ENCODE results near the gene SEMA5A.
"Not testable (repeated sequence)": the region's sequence is repeated elsewhere in the genome, so short reads cannot be mapped to it uniquely, and the experiment has no call there.

Gene SEMA5A

DNA sequence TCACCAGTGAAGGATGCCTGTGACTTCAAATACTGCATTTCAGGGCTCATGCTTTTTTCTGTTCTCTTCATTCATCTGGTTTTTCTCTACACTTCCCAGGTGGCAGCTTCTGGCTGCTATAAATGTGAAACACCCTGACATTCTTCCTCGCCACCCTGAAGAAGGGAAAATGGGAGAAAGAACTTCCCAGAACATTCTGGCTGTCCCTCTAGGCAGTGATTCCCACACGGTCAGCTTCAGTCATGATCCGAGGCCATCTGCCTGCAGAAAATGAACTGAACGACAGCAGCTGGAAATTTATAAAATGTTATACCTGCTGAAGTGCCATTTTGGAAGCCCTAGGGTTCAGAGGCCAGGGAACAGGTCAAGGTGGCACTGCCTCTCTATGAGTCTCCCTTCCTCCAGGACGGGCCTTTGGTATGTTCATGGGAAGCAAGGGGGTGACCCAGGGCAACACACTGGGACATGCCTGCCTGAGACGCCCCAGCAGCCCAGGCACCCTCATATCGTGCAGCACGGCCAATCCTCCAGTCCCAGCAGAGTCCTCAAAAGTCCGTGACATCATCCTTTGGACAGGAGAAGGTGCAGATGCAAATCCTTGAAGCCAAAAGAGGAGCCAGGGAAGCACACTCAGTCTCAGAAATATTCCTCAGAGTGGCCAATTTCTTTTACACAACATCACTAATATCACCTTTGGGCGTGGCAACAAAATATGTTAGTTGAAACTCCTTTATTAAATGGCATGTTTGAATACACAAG, 107.1 kb downstream of the SEMA5A start:
- no peak for DNase-seq (ENCODE audit: low read depth)

DNA sequence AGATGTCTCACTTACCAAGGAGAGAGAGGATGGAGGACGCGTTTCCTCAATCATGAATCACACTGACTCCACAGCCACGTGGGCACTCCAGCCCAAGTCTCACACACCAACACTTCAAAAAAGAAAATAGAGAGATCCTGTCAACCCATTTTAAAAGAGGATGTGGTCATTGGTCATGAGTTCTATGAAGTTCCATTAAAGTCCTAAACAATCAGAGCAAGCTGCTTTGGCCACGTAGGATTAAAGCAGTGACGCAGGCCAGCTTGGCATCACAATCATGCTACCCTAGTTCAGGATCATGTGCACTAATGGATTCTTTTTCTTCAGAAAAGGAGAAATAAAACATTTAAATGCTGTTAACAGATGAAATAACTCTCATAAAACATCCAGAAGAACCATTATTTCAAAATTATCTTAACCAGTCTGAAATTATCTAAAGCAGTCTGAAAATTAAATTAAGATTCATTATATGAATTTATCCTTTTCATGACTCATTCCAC, 108.1 kb downstream of the SEMA5A start:
- peak; percentile 93 for DNase-seq (ENCODE audit: low read depth)

DNA sequence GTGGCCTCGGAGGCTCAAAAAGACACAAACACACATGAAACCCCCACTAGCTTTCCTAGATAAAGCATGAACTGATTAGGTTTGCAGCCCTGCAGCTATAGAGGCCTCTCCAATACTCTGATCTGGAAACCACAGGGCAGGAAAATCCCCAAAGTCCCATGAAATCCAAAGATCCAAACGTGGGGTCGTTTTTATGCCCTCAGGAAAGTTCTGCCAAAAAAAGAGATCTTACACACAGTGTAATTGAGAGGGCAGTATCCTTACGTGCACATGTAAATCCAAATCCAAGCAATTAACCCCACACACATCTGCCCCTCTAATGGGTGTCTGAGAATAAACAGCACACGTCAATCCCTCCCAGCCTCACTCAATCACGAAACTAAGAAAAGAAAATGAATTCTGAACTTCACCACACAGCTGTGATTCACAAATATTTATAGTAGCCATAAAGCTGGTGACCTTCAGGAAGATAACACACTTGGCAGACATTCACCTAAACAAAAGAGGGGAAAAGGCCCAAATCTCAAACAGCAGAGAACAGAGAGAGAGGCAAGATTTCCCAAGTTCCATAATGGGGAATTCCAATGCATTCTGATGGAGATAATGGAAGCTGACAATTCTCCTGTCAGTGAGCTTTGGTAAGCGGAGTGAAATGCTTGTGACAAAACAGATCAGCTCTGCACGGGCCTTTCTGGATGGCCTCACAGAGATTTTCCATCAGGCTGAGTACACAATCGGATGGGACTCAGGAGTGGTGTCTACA, 114.2 kb downstream of the SEMA5A start:
- DNase-seq (ENCODE audit: low read depth), result no peak

DNA sequence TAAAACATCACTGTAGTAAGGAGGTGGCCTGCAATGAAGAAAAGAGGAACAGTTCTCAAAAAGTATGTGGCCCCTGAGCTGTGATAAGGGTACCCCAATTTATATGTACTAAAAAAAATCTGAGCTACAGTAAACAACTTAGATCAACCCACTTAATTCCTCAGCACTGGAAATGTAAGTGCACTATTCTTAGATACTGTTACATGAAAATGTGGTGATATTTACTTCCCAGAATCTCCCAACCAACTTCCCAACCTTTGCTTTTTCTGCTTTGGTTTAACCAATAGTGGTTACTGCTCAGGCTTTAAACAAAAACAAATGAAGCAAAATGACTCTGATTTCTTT, 114.8 kb downstream of the SEMA5A start:
- DNase-seq (ENCODE audit: low read depth), result no peak

DNA sequence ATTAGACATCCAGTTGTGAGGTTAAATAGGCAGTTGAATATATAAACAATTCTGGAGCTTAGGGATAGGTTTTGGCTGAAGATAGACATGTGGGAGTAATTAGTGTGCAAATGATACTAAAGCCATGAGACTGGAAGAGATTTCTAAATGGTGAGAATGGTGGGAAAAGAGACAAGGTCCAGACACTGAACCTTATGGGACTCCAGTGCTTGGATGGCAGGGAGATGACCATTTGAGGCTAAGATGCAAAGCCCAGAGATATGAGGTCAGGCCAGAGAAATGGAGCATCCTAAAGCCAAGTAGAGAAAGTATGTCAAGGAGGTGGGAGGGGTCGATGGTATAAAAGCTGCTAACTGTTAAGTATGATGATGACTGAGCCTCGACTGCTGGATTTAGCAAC, 115.6 kb downstream of the SEMA5A start:
- DNase-seq (ENCODE audit: low read depth), result no peak

DNA sequence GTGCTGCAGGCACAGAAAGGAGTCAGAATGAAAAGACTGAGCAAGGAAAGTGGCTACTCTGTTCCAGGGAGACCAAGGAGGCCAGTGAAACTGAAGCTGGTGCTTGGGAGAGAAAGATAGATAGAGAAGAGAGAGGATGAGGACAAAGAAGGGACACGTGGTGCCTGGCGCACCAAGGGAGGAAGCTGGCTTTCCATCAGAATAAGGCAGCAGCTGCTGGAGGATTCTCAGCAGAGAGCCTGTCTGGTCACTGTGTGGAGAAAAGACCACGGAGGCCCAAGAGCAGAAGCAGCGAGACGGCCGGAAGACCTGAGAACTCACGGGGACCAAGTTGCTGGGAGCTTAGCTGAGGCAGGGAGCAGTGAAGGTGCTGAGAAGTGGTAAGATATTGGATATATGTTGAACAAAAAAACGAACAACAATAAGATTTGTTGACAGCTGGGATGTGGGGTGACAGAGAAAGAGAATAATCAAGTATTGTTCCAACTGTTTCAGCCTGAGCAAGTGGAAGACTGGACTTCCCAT, 116.1 kb downstream of the SEMA5A start:
- DNase-seq (ENCODE audit: low read depth), result no peak

DNA sequence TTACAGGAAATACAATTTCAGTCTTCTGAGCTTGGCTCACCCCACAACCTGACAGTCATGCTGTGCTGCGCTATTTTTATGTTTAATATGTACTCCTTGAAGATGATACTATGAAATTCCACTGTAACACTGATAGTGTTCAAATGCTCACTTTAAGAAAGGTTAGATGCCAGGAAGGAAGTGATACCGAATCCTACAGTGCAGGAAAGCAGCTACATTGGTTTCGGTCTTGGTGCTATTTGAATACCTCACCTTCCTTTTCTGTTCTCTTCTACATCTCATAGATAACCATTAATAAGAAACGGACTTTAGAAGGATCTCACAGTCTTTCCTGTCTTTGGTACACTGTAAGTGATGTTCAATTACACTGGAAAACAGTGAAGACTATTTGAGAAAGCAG, 117.6 kb downstream of the SEMA5A start:
- no peak for DNase-seq (ENCODE audit: low read depth)

DNA sequence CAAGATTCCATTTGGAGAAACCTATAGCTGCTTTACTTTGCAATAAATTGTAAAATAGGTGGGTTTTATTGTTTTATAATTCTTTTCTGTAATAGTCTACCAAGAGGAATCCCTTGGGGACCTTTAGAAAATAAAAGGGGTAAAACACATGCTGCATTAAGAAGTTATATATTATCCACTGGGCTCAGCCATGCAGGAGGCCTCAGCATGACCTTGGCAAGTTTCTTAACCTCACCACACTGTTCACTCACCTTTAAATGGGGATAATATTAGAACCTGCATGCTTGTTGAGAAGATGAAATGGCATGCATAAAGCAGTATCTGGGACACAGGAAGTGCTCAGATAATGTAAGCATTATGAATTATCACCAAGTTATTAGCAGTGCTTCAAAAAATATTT, 120.2 kb downstream of the SEMA5A start:
- DNase-seq (ENCODE audit: low read depth), result no peak

DNA sequence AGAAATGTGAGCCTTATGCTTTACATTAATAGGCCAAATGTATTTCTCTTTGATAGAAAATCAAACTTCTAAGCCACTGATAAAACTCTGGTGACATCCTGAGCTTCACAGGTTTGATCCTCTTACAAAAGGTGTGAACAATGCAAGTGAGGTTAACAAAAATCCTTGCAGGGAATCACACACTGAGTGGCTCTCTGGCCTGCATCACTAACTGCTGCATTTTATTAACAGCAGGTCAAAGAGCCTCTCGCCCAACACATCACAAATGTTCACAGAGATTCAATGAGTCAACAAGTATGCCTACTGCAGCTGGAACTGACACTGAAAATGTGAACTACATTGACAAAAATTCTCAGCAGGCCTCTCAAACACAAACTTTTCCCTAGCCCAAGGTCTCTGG, 122.3 kb downstream of the SEMA5A start:
- DNase-seq (ENCODE audit: low read depth), result no peak

DNA sequence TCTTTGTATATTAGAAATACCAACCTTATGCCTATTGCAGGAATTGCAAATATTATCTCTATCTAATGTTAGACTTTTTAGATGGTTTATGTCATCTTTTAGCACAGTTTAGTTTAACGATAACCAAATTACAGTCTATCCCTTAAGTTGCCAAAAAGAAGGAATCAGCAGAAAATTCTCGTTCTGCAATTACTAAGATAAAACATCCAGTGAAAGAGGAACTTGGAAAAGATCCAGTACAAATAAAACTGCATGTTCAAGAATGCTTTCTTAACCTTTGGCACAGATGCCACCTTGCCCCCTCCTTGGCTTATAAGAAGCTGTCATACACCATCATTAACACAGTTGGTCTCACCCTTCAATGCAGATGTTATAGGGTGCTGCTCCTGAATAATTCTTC, 124.0 kb downstream of the SEMA5A start:
- no peak for DNase-seq (ENCODE audit: low read depth)

DNA sequence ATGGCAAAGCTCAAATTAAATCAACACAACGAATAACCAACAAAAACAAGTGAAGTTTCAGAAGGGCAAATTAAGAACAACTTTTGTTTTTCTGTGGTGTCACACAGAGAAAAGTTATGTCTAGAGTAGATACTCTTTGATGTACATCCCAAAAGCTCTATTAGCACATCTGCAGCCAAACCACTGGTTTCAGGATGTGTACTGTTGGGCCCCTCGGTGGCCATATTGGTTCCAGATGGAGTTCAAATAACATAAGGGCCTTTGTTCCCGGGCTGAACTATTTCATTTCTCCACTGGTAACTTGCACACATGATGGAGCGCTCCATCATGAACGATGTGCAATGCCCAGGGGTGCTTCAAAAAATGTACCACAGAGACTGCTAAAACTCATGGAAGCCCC, 126.1 kb downstream of the SEMA5A start:
- DNase-seq (ENCODE audit: low read depth), result no peak

DNA sequence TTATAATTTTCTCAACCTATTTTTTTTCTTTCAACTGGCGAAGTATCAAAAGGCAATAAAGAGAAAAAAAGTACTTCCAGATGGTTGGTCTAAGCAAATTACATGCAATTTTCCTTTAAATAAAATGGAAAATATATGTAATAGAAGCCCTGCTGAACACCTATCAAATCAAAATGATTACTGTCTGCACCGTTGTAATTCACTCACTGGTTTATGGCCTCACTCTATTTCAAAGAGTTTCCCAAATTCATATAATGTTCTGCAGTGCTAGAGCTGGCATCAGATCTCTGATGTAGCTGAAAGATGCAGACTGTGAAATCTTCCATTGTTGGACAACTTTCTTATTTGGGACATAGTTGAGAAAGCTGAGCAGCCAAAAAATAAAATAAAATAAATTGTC, 130.3 kb downstream of the SEMA5A start:
- DNase-seq (ENCODE audit: low read depth), result no peak

DNA sequence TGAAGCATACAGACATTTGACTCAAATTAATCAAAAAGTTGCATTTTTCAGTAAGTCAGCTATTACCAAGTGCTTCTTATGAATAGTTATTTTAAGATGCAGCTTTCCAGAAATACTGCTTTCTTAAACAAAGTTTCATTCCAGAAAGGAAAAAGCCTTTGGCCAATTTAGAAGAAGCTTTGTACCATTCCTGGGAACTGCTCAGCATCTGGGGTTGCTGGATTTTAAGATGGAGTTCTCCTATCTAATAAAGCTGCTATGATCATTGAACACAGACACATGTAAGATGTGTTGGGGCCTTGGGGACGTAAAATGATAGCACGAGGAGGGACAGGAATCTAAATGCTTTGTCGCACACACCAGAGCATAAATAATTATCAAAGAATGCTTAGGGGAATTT, 130.8 kb downstream of the SEMA5A start:
- DNase-seq (ENCODE audit: low read depth), result no peak

DNA sequence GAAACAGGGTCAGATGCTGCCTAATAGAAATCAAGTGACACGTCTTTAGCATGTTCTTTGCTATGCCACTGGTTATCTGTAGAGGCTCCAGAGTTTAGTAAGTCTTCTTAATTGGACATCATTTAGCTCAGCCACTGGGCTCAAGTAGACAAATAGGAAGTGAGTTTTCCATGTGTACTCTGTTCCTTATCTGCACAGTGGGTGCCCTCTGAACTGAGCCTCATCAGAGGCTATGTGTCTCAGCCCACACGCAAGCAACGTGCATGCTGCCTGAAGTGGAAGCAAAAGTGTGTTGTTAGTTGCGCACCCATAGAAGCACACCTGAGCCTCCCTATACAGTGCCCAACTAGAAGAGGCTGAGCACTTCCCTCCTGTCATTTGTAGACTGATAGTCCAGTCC, 134.7 kb downstream of the SEMA5A start:
- no peak for DNase-seq (ENCODE audit: low read depth)

DNA sequence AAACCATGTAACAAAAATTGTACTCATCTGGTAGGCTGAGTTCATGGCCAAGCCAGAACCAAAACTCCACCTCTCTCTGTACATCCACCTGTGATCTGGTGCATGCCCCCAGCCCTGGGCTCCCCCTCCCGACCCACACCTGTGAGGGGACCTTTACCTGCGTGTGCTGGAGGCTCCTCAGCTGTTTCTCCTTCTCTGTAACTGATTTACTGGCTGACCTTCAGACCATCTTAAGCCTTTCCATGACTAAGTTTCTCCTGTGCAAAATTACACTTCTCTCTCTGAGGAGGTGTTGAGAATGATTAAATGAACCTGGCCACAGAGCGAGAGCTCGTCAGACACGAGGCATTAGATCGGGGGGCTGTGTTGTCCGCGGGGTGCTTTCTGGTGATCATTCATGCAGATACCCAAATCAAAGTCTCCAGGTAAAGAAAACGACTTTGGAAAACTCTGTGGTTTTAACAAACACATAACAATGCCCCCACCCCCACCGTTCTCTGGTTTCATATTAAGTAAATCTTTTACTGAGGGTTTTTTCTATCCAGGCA, 136.4 kb downstream of the SEMA5A start:
- DNase-seq (ENCODE audit: low read depth), result no peak

DNA sequence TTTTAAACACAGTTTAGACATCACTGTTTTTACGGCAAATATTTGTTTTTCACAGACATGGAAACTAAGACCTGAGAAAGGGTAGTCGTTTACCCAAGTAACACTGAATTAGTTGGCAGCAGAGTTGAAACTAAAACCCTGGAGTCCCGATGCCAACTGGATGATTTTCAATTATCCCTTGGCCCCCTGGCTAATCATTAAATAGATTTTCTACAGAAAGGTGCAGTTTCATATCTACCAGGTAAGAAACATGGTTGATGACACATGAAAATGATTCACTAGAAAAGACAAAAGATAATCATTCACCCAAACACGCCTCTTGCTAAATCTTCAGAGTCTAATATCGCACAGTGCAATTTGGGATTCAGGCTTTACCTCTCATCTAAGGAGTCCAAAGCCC, 136.9 kb downstream of the SEMA5A start:
- DNase-seq (ENCODE audit: low read depth), result no peak

DNA sequence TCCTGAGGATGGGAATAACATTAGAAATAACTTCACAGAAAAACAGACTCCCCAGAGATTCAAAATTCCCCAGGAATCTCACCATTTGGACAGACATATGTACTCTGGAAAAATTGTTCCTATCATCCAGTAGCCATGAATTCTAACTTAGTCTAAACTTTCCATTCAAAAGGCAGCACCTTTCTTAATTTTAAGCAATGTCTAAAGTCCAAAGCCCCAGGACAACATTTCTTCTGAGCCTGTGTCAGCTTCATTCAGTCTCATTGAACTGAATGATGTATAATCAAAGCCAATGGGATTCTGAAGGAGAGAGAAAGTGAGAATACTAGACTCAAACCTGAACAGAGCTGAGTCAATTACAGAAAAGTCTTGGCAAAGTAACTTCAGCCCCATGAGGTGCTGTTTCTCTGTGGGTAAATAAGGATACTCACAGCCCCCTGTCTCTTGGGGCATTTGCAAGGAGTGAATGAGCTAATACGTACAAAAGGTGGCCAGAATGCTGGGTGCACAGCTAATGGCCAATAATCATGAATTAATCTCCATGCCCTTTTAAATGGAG, 140.6 kb downstream of the SEMA5A start:
- no peak for DNase-seq (ENCODE audit: low read depth)

DNA sequence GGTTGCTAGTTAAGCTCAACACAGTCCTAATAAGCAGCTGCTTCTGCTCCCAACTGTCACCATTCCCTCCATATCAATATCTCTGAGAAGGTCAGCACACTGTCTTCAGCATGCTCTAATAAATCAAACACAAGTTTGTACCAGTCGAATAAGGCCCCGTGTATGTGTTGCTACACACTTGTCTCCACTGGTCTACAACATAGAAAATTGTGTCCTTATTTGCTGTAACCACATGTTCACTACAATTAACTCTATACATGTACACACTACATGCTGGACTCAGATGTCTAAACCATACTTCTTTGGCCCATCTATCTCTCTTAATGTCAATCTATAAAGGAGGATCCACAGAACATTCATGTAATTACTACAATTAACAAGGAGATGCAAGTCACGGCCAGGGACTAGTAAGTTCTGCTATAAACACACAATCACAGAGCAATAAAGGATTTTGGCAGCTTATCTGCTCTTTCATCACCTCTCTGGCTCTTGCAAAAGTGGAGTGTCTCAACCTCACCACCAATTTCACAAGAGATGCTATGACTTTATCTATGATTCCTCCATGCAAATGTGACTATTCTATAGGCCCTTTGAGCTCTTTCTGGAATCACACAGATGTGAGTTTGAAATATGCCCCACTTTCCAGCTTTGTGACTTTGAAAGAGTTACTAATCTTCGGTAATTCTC, 143.9 kb downstream of the SEMA5A start:
- DNase-seq (ENCODE audit: low read depth), result peak; percentile 14

DNA sequence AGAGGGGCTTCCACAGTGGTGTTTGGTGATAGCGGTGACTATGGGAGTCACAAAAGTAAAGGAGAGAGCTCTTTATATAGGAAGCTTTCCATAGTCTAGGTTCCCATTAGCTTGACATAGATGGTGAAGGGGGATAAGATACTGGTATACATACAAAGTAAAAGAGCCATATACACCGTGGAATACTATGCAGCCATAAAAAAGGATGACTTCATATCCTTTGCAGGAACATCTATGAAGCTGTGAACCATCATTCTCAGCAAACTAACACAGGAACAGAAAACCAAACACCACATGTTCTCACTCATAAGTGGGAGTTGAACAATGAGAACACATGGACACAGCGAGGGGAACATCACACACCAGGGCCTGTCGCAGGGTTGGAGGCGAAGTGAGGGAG, 146.1 kb downstream of the SEMA5A start:
- DNase-seq (ENCODE audit: low read depth), result not testable (repeated sequence)

DNA sequence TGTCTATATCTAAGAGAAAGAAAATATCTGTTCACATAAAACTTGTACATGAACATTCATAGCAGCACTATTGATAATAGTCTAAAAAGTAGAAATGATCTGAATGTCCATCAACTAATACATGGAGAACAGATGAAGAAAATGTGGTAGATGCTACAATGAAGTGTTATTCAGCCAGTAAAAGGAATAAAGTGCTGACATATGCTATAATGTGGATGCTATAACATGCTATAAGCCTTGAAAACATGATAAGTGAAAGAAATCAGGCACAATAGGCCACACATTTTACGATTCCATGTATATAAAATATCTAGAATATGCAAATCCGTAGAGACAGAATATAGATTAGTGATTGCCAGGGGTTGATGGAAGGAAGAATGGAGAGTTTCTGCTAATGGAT, 146.8 kb downstream of the SEMA5A start:
- no peak for DNase-seq (ENCODE audit: low read depth)

DNA sequence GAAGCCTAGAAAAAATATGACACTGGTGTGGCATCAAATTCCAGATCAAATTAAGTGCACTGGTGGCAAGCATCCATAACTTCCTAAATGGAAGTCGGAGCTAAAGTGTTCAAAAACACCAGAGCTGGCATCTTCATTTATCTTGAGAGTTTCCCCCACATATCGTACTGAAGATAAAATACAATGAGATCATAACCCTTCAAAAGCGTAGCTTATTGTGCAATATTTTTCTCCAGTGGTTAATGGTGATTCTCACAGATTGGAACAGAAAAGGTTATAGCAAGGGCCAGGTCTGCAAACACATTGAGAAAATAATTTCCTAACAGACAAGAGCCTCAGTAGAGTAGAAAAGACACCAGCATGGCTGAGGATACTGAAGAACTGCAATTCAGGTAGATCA, 147.6 kb downstream of the SEMA5A start:
- DNase-seq (ENCODE audit: low read depth), result no peak

DNA sequence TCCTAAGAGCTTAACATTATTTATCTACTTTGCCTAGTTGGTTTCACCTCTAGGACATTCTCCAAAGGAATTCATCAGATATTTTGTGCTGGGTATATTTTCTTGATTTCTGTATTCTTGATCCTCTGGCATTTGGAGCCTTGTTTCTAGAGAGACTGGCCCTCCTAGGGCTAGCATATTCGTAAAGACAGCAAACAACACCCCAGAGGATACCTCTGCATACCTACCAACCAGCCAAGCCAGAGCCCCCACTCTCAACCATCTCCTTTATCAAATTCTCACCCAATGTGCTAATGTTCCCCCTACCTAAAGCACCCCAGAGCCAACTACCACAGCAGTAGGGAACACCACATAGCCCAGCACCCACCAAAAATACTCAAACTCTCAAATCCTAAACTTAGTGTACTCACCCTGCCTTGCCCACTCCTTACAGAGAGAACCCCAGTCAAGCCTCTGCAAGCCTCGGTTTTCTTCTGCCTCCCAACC, 149.5 kb downstream of the SEMA5A start:
- no peak for DNase-seq (ENCODE audit: low read depth)

Measured in HS-5 (cell line).